Glutamatergic neuron (in vitro differentiated cells): Measurements from ENCODE around the gene TEX264. TPM values are rescaled to one million over a fixed set of nuclear protein-coding genes. Genes with fewer than 3 reads are reported as not detected.

ENCODE experiments used
- DNase-seq: peaks from one replicate; pipeline ENCODE4 v3.0.0; 2022
- H3K27ac Mint-ChIP-seq: one replicate; pipeline ENCODE4 v1.8.0; 2020; ENCODE audit warnings: mild to moderate bottlenecking, mixed read lengths, inconsistent platforms; ENCODE audit not compliant: unreplicated experiment
- H3K27me3 Mint-ChIP-seq: one replicate; pipeline ENCODE4 v1.8.0; 2020; ENCODE audit warnings: mild to moderate bottlenecking, moderate library complexity, mixed read lengths, inconsistent platforms; ENCODE audit not compliant: unreplicated experiment
- H3K36me3 Mint-ChIP-seq: one replicate; pipeline ENCODE4 v1.8.0; 2020; ENCODE audit warnings: mild to moderate bottlenecking, mixed read lengths, inconsistent platforms; ENCODE audit not compliant: unreplicated experiment
- H3K4me1 Mint-ChIP-seq: one replicate; pipeline ENCODE4 v1.8.0; 2020; ENCODE audit warnings: mild to moderate bottlenecking, low read depth, mixed read lengths, inconsistent platforms; ENCODE audit not compliant: unreplicated experiment
- H3K4me3 Mint-ChIP-seq: one replicate; pipeline ENCODE4 v1.8.0; 2020; ENCODE audit warnings: mild to moderate bottlenecking, mixed read lengths, inconsistent platforms; ENCODE audit not compliant: unreplicated experiment
- H3K9me3 Mint-ChIP-seq: one replicate; pipeline ENCODE4 v1.8.0; 2020; ENCODE audit warnings: mild to moderate bottlenecking, moderate library complexity, mixed read lengths, inconsistent platforms; ENCODE audit not compliant: unreplicated experiment
- CTCF ChIP-seq: fragments of 200-600 bp; sonication (generic); IDR thresholded peaks from one replicate; pipeline ENCODE4 v1.5.0; 2021; ENCODE audit not compliant: partially characterized antibody, unreplicated experiment
- total RNA-seq: library from RNA; stranded (reverse); fragmentation: NEBNext Ultra II Directional; extraction: Animal tissue kit (Norgen Biotek cat#: 25700); gene quantifications from one replicate; pipeline ENCODE4 v1.2.1, GENCODE V29; 2021; ENCODE audit not compliant: unreplicated experiment

Gene TEX264
- total RNA-seq, 1 donor from 2014 or later, result 13.2 TPM

GRCh38 chr3:51710631-51711351 lies 39.7 kb downstream of the TEX264 start:
- DNase-seq, result no peak
- peaks cover 35% of the 10 kb centered on the region for H3K4me1 Mint-ChIP-seq

GRCh38 chr3:51711352-51712037 lies 40.4 kb downstream of the TEX264 start:
- no peak overlapping the region for H3K4me3 Mint-ChIP-seq
- H3K36me3 Mint-ChIP-seq, result peaks cover 23% of the 10 kb centered on the region
- peaks cover 21% of the 10 kb centered on the region for H3K9me3 Mint-ChIP-seq
- DNase-seq, result no peak
- no peak for TF ChIP-seq CTCF
- H3K27me3 Mint-ChIP-seq, result peaks cover 16% of the 10 kb centered on the region
- H3K4me1 Mint-ChIP-seq, result peaks cover 33% of the 10 kb centered on the region
- peak overlapping the region; percentile 43 for H3K27ac Mint-ChIP-seq

More at GRCh38 chr3:51710631-51711351, 39.7 kb downstream of the TEX264 start:
- peaks cover 18% of the 10 kb centered on the region for H3K27me3 Mint-ChIP-seq
- peaks cover 19% of the 10 kb centered on the region for H3K36me3 Mint-ChIP-seq
- TF ChIP-seq CTCF, result no peak
- H3K9me3 Mint-ChIP-seq, result peaks cover 21% of the 10 kb centered on the region
- H3K4me3 Mint-ChIP-seq, result peak overlapping the region; percentile 65
- no peak overlapping the region for H3K27ac Mint-ChIP-seq

GRCh38 chr3:51712038-51712420 lies 41.0 kb downstream of the TEX264 start:
- H3K4me1 Mint-ChIP-seq, result peaks cover 35% of the 10 kb centered on the region
- no peak for DNase-seq
- H3K4me3 Mint-ChIP-seq, result no peak overlapping the region
- peaks cover 21% of the 10 kb centered on the region for H3K9me3 Mint-ChIP-seq
- peaks cover 17% of the 10 kb centered on the region for H3K27me3 Mint-ChIP-seq
- H3K27ac Mint-ChIP-seq, result no peak overlapping the region
- no peak for TF ChIP-seq CTCF
- peaks cover 25% of the 10 kb centered on the region for H3K36me3 Mint-ChIP-seq

GRCh38 chr3:51712511-51712931 lies 41.5 kb downstream of the TEX264 start:
- H3K4me3 Mint-ChIP-seq, result no peak overlapping the region
- H3K9me3 Mint-ChIP-seq, result peaks cover 16% of the 10 kb centered on the region
- peaks cover 39% of the 10 kb centered on the region for H3K4me1 Mint-ChIP-seq
- no peak for DNase-seq
- H3K36me3 Mint-ChIP-seq, result peaks cover 28% of the 10 kb centered on the region
- H3K27ac Mint-ChIP-seq, result no peak overlapping the region
- H3K27me3 Mint-ChIP-seq, result peaks cover 16% of the 10 kb centered on the region
- no peak for TF ChIP-seq CTCF

- Mint-ChIP-seq H3K27me3 (peaks cover 13% of the 10 kb centered on the region), H3K4me1 (peaks cover 42% of the 10 kb centered on the region), H3K36me3 (peaks cover 28% of the 10 kb centered on the region), H3K4me3 (no peak overlapping the region), H3K27ac (no peak overlapping the region), H3K9me3 (peaks cover 12% of the 10 kb centered on the region)
- DNase-seq, result no peak
- TF ChIP-seq CTCF, result no peak
Observed at GRCh38 chr3:51712963-51713362, 41.9 kb downstream of the TEX264 start.
